ENCODE data around the gene DLG5. TPM values are rescaled to one million over a fixed set of nuclear protein-coding genes. Genes with fewer than 3 reads are reported as not detected.

The DLG5 gene
- total and polyA plus RNA-seq, 9 of the 15 experiments (the other 6 are each of a cell fraction or from before 2014, with no cell fraction given), result 1.4 to 26.8 (median 11.2) TPM

DNA sequence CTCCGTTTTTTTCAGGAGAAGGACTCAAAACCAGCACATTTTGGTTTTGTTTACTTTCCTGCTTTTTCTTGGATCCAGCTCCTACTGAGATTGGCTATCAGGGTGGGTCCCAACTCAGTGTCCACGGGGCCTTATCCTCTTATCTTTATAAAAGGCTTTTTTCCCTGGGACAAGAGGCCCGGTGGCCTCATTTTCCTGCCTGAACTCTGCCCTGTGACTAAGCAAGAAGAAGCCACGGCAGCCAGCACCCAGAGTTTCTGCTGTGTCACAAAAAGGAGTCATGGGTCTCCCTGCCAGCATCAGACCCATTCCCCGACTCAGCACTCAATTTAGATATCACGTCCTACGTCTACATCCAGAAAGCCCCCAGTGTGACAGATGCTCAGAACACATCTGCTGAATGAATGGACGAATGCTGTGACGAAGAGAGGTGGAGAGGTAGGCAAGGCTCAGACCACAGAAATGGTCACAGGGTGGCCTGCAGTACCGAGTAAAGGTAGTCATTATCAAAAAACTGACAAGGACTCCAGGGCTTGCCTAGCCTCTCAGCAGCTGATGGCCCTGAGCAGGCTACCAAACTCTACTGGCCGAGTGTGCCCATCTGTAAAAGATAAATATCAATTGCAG is 16.7 kb downstream of the DLG5 start (continued):
- TF ChIP-seq, protein P1, sequence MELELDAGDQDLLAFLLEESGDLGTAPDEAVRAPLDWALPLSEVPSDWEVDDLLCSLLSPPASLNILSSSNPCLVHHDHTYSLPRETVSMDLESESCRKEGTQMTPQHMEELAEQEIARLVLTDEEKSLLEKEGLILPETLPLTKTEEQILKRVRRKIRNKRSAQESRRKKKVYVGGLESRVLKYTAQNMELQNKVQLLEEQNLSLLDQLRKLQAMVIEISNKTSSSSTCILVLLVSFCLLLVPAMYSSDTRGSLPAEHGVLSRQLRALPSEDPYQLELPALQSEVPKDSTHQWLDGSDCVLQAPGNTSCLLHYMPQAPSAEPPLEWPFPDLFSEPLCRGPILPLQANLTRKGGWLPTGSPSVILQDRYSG (tag; conservative IDR thresholded peaks at IDR 0.05; ENCODE audit: low read depth), result peak; percentile 90
- no peak for TF ChIP-seq ZNF444 (CRISPR knock-in tag; IDR thresholded peaks at IDR 0.05)
- TF ChIP-seq, protein P2, sequence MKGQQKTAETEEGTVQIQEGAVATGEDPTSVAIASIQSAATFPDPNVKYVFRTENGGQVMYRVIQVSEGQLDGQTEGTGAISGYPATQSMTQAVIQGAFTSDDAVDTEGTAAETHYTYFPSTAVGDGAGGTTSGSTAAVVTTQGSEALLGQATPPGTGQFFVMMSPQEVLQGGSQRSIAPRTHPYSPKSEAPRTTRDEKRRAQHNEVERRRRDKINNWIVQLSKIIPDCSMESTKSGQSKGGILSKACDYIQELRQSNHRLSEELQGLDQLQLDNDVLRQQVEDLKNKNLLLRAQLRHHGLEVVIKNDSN (CRISPR knock-in tag; IDR thresholded peaks at IDR 0.05), result 0 out of 2 replicates have a peak, but pooled peaks have one; percentile 15
- TF ChIP-seq, protein P3, sequence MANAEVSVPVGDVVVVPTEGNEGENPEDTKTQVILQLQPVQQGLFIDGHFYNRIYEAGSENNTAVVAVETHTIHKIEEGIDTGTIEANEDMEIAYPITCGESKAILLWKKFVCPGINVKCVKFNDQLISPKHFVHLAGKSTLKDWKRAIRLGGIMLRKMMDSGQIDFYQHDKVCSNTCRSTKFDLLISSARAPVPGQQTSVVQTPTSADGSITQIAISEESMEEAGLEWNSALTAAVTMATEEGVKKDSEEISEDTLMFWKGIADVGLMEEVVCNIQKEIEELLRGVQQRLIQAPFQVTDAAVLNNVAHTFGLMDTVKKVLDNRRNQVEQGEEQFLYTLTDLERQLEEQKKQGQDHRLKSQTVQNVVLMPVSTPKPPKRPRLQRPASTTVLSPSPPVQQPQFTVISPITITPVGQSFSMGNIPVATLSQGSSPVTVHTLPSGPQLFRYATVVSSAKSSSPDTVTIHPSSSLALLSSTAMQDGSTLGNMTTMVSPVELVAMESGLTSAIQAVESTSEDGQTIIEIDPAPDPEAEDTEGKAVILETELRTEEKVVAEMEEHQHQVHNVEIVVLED (CRISPR knock-in tag; IDR thresholded peaks at IDR 0.05), result 0 out of 2 replicates have a peak, but pooled peaks have one; percentile 17
- TF ChIP-seq ZNF668 (CRISPR knock-in tag; IDR thresholded peaks at IDR 0.05), result peak; percentile 23; the same call in 1 of the 2 replicates
- TF ChIP-seq NFYB (IDR thresholded peaks at IDR 0.05; ENCODE audit: extremely low read depth, insufficient read length), result no peak
- TF ChIP-seq, protein P4, sequence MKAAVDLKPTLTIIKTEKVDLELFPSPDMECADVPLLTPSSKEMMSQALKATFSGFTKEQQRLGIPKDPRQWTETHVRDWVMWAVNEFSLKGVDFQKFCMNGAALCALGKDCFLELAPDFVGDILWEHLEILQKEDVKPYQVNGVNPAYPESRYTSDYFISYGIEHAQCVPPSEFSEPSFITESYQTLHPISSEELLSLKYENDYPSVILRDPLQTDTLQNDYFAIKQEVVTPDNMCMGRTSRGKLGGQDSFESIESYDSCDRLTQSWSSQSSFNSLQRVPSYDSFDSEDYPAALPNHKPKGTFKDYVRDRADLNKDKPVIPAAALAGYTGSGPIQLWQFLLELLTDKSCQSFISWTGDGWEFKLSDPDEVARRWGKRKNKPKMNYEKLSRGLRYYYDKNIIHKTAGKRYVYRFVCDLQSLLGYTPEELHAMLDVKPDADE (conservative IDR thresholded peaks at IDR 0.05; ENCODE audit: control insufficient read depth, low read depth, low read length), result no peak
- no peak for TF ChIP-seq NCOA2 (IDR thresholded peaks at IDR 0.05; ENCODE audit: partially characterized antibody in 2 of 2)
- TF ChIP-seq TRIM24 (IDR thresholded peaks at IDR 0.05), result peak in 1 of 2 experiments; percentile 47; a peak in 2 of 4 replicates
- TF ChIP-seq, protein P5, sequence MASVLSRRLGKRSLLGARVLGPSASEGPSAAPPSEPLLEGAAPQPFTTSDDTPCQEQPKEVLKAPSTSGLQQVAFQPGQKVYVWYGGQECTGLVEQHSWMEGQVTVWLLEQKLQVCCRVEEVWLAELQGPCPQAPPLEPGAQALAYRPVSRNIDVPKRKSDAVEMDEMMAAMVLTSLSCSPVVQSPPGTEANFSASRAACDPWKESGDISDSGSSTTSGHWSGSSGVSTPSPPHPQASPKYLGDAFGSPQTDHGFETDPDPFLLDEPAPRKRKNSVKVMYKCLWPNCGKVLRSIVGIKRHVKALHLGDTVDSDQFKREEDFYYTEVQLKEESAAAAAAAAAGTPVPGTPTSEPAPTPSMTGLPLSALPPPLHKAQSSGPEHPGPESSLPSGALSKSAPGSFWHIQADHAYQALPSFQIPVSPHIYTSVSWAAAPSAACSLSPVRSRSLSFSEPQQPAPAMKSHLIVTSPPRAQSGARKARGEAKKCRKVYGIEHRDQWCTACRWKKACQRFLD (CRISPR knock-in tag; IDR thresholded peaks at IDR 0.05), result peak; percentile 89
- 0 out of 2 replicates have a peak, but pooled peaks have one; percentile 31 for TF ChIP-seq CHCHD3 (CRISPR knock-in tag; IDR thresholded peaks at IDR 0.05)
- peak; percentile 33; the same call in 1 of the 2 replicates for TF ChIP-seq CREM (IDR thresholded peaks at IDR 0.05; ENCODE audit: low read depth)
- TF ChIP-seq HDGF (IDR thresholded peaks at IDR 0.05), result peak; percentile 47; the same call in 1 of the 2 replicates
- TF ChIP-seq TAF7 (tag; IDR thresholded peaks at IDR 0.05), result no peak
- TF ChIP-seq, protein P6, sequence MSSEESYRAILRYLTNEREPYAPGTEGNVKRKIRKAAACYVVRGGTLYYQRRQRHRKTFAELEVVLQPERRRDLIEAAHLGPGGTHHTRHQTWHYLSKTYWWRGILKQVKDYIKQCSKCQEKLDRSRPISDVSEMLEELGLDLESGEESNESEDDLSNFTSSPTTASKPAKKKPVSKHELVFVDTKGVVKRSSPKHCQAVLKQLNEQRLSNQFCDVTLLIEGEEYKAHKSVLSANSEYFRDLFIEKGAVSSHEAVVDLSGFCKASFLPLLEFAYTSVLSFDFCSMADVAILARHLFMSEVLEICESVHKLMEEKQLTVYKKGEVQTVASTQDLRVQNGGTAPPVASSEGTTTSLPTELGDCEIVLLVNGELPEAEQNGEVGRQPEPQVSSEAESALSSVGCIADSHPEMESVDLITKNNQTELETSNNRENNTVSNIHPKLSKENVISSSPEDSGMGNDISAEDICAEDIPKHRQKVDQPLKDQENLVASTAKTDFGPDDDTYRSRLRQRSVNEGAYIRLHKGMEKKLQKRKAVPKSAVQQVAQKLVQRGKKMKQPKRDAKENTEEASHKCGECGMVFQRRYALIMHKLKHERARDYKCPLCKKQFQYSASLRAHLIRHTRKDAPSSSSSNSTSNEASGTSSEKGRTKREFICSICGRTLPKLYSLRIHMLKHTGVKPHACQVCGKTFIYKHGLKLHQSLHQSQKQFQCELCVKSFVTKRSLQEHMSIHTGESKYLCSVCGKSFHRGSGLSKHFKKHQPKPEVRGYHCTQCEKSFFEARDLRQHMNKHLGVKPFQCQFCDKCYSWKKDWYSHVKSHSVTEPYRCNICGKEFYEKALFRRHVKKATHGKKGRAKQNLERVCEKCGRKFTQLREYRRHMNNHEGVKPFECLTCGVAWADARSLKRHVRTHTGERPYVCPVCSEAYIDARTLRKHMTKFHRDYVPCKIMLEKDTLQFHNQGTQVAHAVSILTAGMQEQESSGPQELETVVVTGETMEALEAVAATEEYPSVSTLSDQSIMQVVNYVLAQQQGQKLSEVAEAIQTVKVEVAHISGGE (CRISPR knock-in tag; IDR thresholded peaks at IDR 0.05), result peak in 1 of 3 experiments; percentile 56; a peak in 2 of 6 replicates
- peak; percentile 11; the same call in 1 of the 2 replicates for TF ChIP-seq SREBF2 (CRISPR knock-in tag; IDR thresholded peaks at IDR 0.05)
- TF ChIP-seq ZFP1 (CRISPR knock-in tag; IDR thresholded peaks at IDR 0.05), result no peak
- peak; percentile 93 for TF ChIP-seq DPF2 (IDR thresholded peaks at IDR 0.05)
